ENCODE data around the gene MPL. TPM values are rescaled to one million over a fixed set of nuclear protein-coding genes. Genes with fewer than 3 reads are reported as not detected.

The MPL gene
- total and polyA plus RNA-seq, 2 of the 13 experiments (the other 11 are each of a cell fraction or from before 2014, with no cell fraction given), result not detected

DNA sequence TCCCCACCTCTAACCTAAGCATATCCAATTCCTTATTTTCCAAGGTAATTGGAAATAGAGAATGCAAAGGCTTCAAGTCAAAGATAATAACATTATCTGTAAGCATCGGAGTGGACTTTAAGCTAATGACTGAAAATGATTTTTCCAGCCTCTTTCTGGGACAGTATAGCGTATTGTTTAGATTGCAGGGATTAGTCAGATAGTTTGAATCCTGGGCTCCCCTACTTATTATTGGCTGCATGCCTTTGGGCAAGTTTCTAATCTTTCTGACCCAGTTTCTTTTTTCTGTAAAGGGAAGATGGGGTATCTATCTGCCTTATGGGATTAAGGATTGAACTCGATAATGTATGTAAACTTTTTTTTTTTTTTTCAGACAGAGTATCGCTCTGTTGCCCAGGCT lies 19.6 kb downstream of the MPL start (continued):
- TF ChIP-seq, protein P1, sequence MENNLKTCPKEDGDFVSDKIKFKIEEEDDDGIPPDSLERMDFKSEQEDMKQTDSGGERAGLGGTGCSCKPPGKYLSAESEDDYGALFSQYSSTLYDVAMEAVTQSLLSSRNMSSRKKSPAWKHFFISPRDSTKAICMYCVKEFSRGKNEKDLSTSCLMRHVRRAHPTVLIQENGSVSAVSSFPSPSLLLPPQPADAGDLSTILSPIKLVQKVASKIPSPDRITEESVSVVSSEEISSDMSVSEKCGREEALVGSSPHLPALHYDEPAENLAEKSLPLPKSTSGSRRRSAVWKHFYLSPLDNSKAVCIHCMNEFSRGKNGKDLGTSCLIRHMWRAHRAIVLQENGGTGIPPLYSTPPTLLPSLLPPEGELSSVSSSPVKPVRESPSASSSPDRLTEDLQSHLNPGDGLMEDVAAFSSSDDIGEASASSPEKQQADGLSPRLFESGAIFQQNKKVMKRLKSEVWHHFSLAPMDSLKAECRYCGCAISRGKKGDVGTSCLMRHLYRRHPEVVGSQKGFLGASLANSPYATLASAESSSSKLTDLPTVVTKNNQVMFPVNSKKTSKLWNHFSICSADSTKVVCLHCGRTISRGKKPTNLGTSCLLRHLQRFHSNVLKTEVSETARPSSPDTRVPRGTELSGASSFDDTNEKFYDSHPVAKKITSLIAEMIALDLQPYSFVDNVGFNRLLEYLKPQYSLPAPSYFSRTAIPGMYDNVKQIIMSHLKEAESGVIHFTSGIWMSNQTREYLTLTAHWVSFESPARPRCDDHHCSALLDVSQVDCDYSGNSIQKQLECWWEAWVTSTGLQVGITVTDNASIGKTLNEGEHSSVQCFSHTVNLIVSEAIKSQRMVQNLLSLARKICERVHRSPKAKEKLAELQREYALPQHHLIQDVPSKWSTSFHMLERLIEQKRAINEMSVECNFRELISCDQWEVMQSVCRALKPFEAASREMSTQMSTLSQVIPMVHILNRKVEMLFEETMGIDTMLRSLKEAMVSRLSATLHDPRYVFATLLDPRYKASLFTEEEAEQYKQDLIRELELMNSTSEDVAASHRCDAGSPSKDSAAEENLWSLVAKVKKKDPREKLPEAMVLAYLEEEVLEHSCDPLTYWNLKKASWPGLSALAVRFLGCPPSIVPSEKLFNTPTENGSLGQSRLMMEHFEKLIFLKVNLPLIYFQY (CRISPR knock-in tag; IDR thresholded peaks at IDR 0.05; ENCODE audit: borderline replicate concordance), result no peak
- TF ChIP-seq ELK4 (CRISPR knock-in tag; IDR thresholded peaks at IDR 0.05; ENCODE audit: borderline replicate concordance), result no peak

DNA sequence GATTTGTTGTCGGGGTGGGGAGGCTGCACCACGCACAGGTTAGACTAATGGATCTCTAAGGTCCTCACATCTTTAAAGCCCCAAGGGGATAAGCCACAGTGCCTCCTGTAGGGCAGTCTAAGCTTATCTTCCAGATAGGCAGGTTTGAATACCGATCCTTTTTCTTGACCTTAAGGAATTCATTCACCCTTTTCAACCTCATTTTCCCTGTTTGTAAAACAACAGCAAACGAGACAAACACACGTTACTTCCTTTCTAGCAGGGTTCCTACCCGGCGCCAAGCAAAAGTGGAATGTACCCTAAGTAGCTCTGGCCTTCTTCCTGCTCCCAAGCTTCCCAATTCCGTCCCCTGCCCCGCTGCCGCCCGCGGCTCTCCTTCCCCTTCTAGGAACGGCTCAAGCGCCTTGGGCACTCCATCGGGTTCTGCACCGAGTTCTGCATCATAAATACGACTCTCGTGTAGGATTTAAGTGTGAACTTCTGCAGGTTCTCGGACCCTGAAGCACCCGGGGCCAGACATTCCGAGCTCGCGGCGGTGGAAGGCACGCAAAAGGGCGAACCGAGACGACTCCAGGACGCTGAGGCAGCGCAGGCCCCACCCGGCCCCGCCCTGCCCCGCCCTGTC lies 20.6 kb downstream of the MPL start:
- no peaks in the 10 kb centered on the region for H4K20me1 ChIP-seq (ENCODE audit: insufficient read depth, low read length)
- no peaks in the 10 kb centered on the region; a peak in 1 of 5 replicates for H3K27me3 ChIP-seq (ENCODE audit: control insufficient read depth in 1 of 2, insufficient read depth in 2 of 2, low read length in 2 of 2)
- BruUV-seq (replicated peaks), result no TSS peak
- ATAC-seq (peak; percentile 32), DNase-seq (ENCODE audit: low spot score) (no peak), FAIRE-seq (peak; percentile 53)
- no peaks in the 10 kb centered on the region for H3K9me3 ChIP-seq (ENCODE audit: low read length)
- peak overlapping the region; percentile 98 for H3K4me2 ChIP-seq (ENCODE audit: low read depth, low read length)
- intact Hi-C loops (cut with micrococcal nuclease; ENCODE audit: unreplicated experiment) (loop anchor here (1.0 kb wide), 2 partner anchors 56 to 120 kb away; no protein-coding TSS in a partner anchor), in situ Hi-C loops (cut with HindIII; ENCODE audit: extremely low pct_ligation_motif_present, low pct_unique_long_range_greater_than_20kb) (no loop called here)
- H3K36me3 ChIP-seq (replicated peaks in 1 of 2; ENCODE audit: control insufficient read depth in 1 of 2, insufficient read depth in 2 of 2, low read length in 2 of 2), result peaks cover 9 to 26% of the 10 kb centered on the region in 2 experiments
- WGBS (ENCODE audit: low lambda C conversion rate), result 1% methylated on average over 17 of the region's 33 CpGs
- H3K9ac ChIP-seq (ENCODE audit: insufficient read depth, low read depth, low read length), result peak overlapping the region; percentile 82
- ChIA-PET CTCF (ENCODE audit: low intra/inter-chr PET ratio, low total read pairs) (interaction anchor here (1.0 to 1.5 kb wide), 2 partner anchors 121 to 131 kb away, joined by 4 to 9 read pairs; no protein-coding TSS in a partner anchor), POLR2A (interaction anchor here (0.6 to 1.9 kb wide), 14 partner anchors 9 to 292 kb away, joined by 3 to 29 read pairs (median 4); partner anchors contain the start of genes C1orf210, ELOVL1, KDM4A and MED8)
- peak overlapping the region; percentile 64 for H3K27ac ChIP-seq (ENCODE audit: extremely low read length, insufficient read depth, low read length)
- peak overlapping the region; percentile 46 for H2AFZ ChIP-seq (ENCODE audit: low read length)
- peaks cover 29% of the 10 kb centered on the region for H3K79me2 ChIP-seq (ENCODE audit: insufficient read depth, low read length)
- peaks cover 60% of the 10 kb centered on the region for H3K4me1 ChIP-seq (ENCODE audit: insufficient read depth, low read length)
- peak overlapping the region; percentile 92 to 97 (median 97) for H3K4me3 ChIP-seq (replicated peaks in 1 of 3; ENCODE audit: insufficient read depth in 1 of 3, low read depth in 2 of 3, low read length in 3 of 3)
- TF ChIP-seq ARID2 (CRISPR knock-in tag; IDR thresholded peaks at IDR 0.05; ENCODE audit: borderline replicate concordance) (no peak), ZNF263 (CRISPR knock-in tag; IDR thresholded peaks at IDR 0.05) (no peak), KMT2A (CRISPR knock-in tag; IDR thresholded peaks at IDR 0.05) (no peak; the same call in 1 of the 2 replicates), ATF7-NPFF (CRISPR knock-in tag; IDR thresholded peaks at IDR 0.05; ENCODE audit: low read depth) (no peak), ZNF274 (CRISPR knock-in tag; IDR thresholded peaks at IDR 0.05) (0 out of 2 replicates have a peak, but pooled peaks have one; percentile 31), ZNF639 (CRISPR knock-in tag; conservative IDR thresholded peaks at IDR 0.05) (no peak), ZFY (CRISPR knock-in tag; IDR thresholded peaks at IDR 0.05) (peak; percentile 73), FOXK1 (CRISPR knock-in tag; IDR thresholded peaks at IDR 0.05; ENCODE audit: borderline replicate concordance, low read depth) (no peak)
- TF ChIP-seq, protein P1 (CRISPR knock-in tag; IDR thresholded peaks at IDR 0.05; ENCODE audit: borderline replicate concordance), result no peak

All from HepG2 (cell line).